Activated T-helper 17 cell treated with anti-CD3 and anti-CD28 coated beads, Interleukin-2, amount 50 U/mL, for 72 hours (primary cell): ENCODE measurements around the gene VPS9D1. TPM values are rescaled to one million over a fixed set of nuclear protein-coding genes. Genes with fewer than 3 reads are reported as not detected.

Source experiments
- ATAC-seq: fragments of 150-1000 bp; cut with Tn5 transposase; replicated peaks from 2 replicates; pipeline ENCODE4 v1.10.0; 2021; ENCODE audit warnings: mild to moderate bottlenecking, moderate library complexity
- H3K27ac Mint-ChIP-seq: one replicate; pipeline ENCODE4 v1.8.0; 2022; ENCODE audit warnings: mixed read lengths
- H3K27me3 Mint-ChIP-seq: one replicate; pipeline ENCODE4 v1.8.0; 2022; ENCODE audit warnings: mixed read lengths
- H3K36me3 Mint-ChIP-seq: one replicate; pipeline ENCODE4 v1.8.0; 2022; ENCODE audit warnings: low read depth, mild to moderate bottlenecking, mixed read lengths
- H3K4me1 Mint-ChIP-seq: one replicate; pipeline ENCODE4 v1.8.0; 2022; ENCODE audit warnings: mixed read lengths
- H3K4me3 Mint-ChIP-seq: one replicate; pipeline ENCODE4 v1.8.0; 2022; ENCODE audit warnings: mild to moderate bottlenecking, mixed read lengths
- H3K9me3 Mint-ChIP-seq: one replicate; pipeline ENCODE4 v1.8.0; 2022; ENCODE audit warnings: mixed read lengths
- total RNA-seq, 2 donors: library from RNA; stranded (reverse); gene quantifications; one replicate each; pipeline ENCODE4 v1.2.3, GENCODE V29; 2022

The VPS9D1 gene
- total RNA-seq, 2 donors from 2014 or later, result 1.7 to 4.1 TPM

DNA sequence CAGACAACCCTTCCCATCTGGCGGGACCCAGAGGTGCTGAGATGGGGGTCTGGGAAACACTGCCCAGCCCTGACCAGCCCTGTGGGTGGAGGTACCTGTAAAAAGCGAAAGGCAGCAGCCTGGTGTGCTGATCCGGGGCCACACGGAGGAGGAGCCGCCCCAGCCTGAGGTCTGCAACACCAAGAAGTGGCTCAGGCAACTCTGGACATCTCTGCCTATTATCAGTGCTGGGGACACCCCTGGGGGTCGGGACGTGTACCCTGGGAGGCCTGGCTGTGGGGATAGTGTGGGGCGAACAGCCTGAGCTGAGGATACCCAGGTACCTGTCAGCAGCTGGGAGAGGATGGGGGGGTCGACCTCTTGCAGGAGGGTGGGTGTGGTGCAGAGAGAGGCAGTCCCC lies 18.7 kb upstream of the VPS9D1 start:
- no peaks in the 10 kb centered on the region for H3K27me3 Mint-ChIP-seq
- no peaks in the 10 kb centered on the region for H3K9me3 Mint-ChIP-seq
- no peak overlapping the region for H3K4me3 Mint-ChIP-seq
- peaks cover 9% of the 10 kb centered on the region for H3K4me1 Mint-ChIP-seq
- H3K36me3 Mint-ChIP-seq, result peaks cover 89% of the 10 kb centered on the region
- no peak for ATAC-seq
- no peak overlapping the region for H3K27ac Mint-ChIP-seq

DNA sequence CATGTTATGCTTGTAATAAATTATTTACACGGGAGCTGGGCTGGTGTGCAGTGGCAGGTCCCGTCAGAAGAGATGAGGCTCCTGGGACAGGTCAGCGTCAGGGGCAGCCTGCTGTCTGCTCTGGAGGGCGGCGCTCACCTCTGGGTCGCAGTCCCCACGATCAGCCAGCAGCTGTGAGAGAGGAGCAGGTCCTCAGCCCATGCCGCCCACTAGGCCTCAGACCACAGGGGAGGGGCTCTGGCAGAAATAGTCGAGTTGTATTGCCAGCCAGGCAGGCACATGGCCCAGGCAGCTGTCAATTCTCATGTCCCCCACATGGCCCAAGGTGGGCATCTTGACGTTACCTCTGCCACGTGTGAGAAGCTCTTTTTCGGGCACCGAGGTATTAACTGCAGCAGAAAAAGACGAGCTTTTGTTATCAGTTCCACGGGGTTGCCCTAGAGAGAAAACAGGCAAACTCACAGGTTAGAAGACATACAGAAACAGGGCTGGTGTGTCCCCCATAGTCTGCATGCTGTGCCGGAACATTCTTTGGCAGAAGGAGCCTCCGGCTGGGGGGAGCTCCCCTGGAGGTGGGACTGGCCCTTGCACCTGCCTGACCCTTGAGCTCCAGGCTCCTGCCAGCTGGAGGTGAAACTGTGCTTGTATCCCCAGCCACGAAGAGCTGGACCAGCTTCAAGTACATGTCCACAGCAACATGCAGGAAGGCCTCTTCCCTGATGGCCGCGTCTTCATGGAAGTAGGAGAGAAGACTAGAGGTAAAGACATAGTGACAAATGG lies 18.0 kb upstream of the VPS9D1 start:
- peaks cover 9% of the 10 kb centered on the region for H3K4me1 Mint-ChIP-seq
- H3K4me3 Mint-ChIP-seq, result no peak overlapping the region
- no peaks in the 10 kb centered on the region for H3K9me3 Mint-ChIP-seq
- H3K27me3 Mint-ChIP-seq, result no peaks in the 10 kb centered on the region
- H3K27ac Mint-ChIP-seq, result no peak overlapping the region
- H3K36me3 Mint-ChIP-seq, result peaks cover 90% of the 10 kb centered on the region
- no peak for ATAC-seq

DNA sequence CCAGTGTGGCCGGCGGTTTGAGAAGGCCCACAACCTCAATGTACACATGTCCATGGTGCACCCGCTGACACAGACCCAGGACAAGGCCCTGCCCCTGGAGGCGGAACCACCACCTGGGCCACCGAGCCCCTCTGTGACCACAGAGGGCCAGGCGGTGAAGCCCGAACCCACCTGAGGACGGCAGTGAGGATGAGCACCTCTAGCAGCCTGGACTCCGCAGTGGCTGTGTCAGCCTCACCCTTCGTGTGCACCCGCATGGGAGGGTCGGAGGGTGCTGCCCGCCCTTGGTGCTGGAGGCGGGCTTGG lies 17.3 kb upstream of the VPS9D1 start:
- H3K27ac Mint-ChIP-seq, result no peak overlapping the region
- H3K4me3 Mint-ChIP-seq, result no peak overlapping the region
- ATAC-seq, result no peak
- H3K9me3 Mint-ChIP-seq, result no peaks in the 10 kb centered on the region
- no peaks in the 10 kb centered on the region for H3K27me3 Mint-ChIP-seq
- peaks cover 93% of the 10 kb centered on the region for H3K36me3 Mint-ChIP-seq
- peaks cover 5% of the 10 kb centered on the region for H3K4me1 Mint-ChIP-seq

DNA sequence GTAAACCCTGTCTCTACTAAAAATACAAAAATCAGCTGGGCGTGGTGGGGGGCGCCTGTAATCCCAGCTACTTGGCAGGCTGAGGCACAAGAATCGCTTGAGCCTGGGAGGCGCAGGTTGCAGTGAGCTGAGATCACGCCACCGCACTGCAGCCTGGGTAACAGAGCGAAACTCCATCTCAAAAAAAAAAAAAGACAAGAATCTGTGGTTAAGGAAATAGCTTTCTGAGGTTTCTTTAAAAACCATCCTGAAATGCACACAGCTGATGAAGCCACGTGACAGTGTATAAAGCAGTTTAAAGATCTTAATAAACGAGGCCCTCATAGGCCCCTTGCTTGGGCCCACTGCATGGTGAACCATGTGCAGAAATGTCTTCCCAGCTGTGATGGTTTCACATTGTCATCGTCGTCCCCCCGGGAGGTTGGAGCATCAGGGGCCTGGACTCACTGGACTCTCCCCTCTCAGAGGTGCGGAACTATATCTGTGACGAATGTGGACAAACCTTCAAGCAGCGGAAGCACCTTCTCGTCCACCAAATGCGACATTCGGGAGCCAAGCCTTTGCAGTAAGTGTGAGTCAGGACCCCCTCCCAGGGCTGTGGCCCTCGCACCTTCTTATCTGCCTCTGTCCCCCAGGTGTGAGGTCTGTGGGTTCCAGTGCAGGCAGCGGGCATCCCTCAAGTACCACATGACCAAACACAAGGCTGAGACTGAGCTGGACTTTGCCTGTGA lies 16.8 kb upstream of the VPS9D1 start:
- Mint-ChIP-seq H3K9me3 (no peaks in the 10 kb centered on the region), H3K4me1 (peaks cover 5% of the 10 kb centered on the region), H3K4me3 (no peak overlapping the region), H3K27me3 (no peaks in the 10 kb centered on the region), H3K36me3 (peaks cover 93% of the 10 kb centered on the region), H3K27ac (peak overlapping the region; percentile 61)
- peak; percentile 76 for ATAC-seq

DNA sequence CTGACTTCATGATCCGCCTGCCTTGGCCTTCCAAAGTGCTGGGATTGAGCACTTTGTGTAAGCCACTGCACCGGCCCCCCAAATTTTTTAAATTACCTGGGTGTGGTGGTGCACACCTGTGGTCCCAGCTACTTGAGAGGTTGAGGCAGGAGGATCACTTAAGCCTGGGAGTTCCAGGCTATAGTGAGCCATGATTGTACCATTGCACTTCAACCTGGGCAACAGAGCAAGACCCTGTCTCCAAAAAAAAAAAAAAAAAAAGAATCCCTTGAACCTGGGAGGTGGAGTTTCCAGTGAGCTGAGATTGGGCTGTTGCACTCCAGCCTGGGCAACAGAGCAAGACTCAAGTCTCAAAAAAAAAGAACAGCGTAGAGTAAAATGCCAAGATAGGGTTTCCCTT lies 15.9 kb upstream of the VPS9D1 start:
- peak overlapping the region; percentile 61 for H3K27ac Mint-ChIP-seq
- ATAC-seq, result no peak
- H3K4me3 Mint-ChIP-seq, result no peak overlapping the region
- H3K27me3 Mint-ChIP-seq, result no peaks in the 10 kb centered on the region
- peaks cover 10% of the 10 kb centered on the region for H3K4me1 Mint-ChIP-seq
- H3K9me3 Mint-ChIP-seq, result no peaks in the 10 kb centered on the region
- peaks cover 100% of the 10 kb centered on the region for H3K36me3 Mint-ChIP-seq

DNA sequence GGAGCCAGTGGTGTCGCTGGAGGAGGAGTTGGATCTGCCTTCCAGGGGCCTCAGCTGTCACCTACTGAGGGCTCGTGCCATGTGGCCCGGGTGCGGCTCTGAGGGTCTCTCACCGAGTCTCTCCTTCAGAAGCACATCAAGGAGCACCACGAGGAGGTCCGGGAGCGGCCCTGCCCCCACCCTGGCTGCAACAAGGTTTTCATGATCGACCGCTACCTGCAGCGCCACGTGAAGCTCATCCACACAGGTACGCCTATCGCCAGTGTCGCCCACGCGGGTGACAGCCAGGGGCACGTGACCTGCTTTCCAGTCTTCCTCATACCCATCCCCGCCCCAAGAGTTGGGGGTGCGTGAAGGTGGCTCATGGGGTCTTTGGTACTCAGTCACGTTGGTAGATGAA lies 13.1 kb upstream of the VPS9D1 start:
- peaks cover 98% of the 10 kb centered on the region for H3K36me3 Mint-ChIP-seq
- H3K27ac Mint-ChIP-seq, result no peak overlapping the region
- H3K4me3 Mint-ChIP-seq, result no peak overlapping the region
- no peaks in the 10 kb centered on the region for H3K9me3 Mint-ChIP-seq
- H3K27me3 Mint-ChIP-seq, result no peaks in the 10 kb centered on the region
- ATAC-seq, result no peak
- peaks cover 10% of the 10 kb centered on the region for H3K4me1 Mint-ChIP-seq

DNA sequence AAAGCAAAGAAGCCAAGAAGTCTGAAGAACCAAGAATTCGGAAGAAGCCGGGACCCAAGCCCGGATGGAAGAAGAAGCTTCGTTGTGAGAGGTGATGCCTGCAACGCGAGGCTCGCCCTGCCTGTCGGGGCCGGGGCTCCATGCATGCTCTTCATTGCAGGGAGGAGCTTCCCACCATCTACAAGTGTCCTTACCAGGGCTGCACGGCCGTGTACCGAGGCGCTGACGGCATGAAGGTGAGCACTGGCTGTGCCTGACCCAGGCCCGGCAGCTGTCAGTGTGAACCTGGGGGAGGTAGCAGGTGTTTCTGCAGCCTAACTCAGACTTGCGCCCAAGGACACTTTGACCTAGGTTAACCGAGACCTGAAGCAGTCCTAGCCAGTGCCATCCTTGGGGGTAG lies 12.6 kb upstream of the VPS9D1 start:
- H3K27me3 Mint-ChIP-seq, result no peaks in the 10 kb centered on the region
- H3K27ac Mint-ChIP-seq, result no peak overlapping the region
- H3K4me3 Mint-ChIP-seq, result no peak overlapping the region
- H3K36me3 Mint-ChIP-seq, result peaks cover 98% of the 10 kb centered on the region
- no peak for ATAC-seq
- no peaks in the 10 kb centered on the region for H3K9me3 Mint-ChIP-seq
- peaks cover 10% of the 10 kb centered on the region for H3K4me1 Mint-ChIP-seq

DNA sequence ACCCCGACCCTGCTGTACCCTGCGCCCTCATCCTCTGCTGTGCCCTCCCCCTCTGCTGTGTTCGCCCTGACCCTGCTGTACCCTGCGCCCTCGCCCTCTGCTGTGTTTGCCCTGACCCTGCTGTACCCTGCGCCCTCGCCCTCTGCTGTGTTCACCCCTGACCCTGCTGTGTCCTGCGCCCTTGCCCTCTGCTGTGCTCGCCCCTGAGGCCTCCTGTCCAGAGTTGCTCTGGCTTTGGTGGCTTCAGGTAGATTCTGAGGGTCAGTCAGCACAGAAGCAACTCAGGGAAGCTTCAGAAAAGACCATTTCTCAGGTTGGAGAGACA lies 12.2 kb upstream of the VPS9D1 start:
- Mint-ChIP-seq H3K27ac (peak overlapping the region; percentile 31), H3K36me3 (peaks cover 97% of the 10 kb centered on the region), H3K4me3 (no peak overlapping the region), H3K4me1 (peaks cover 9% of the 10 kb centered on the region), H3K9me3 (no peaks in the 10 kb centered on the region), H3K27me3 (no peaks in the 10 kb centered on the region)
- no peak for ATAC-seq

DNA sequence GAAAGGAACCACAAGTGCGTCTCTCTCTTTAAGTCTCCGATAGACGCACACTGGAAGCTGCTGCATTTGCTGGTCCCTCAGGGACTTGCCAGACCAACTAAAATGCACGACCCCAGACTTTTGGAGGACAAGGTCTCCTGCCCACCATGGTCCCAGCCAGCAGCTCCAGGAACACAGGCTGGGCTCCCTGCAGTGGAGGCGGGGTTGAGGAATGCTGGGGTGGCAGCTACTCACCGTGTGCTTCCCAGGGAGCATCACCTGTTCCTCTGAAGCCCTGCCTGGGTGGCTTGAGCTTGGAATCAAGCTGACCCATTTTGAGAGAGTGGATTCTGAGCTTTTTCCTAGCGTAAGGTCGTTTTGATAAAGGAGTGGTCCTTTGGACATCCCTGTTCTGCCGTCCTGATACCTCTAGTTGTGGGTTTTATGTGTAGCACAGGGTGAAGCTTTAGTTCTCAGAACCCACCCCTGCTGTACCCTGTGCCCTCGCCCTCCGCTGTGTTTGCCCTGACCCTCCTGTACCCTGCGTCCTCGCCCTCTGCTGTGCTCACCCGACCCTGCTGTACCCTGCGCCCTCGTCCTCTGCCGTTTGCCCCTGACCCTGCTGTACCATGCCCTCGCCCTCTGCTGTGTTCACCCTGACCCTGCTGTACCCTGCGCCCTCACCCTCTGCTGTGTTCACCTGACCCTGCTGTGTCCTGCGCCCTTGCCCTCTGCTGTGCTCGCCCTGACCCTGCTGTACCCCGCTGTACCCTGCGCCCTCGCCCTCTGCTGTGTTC lies 11.6 kb upstream of the VPS9D1 start:
- no peak for ATAC-seq
- Mint-ChIP-seq H3K9me3 (no peaks in the 10 kb centered on the region), H3K4me1 (peaks cover 5% of the 10 kb centered on the region), H3K27me3 (no peaks in the 10 kb centered on the region), H3K27ac (peak overlapping the region; percentile 31), H3K4me3 (no peak overlapping the region), H3K36me3 (peaks cover 97% of the 10 kb centered on the region)

DNA sequence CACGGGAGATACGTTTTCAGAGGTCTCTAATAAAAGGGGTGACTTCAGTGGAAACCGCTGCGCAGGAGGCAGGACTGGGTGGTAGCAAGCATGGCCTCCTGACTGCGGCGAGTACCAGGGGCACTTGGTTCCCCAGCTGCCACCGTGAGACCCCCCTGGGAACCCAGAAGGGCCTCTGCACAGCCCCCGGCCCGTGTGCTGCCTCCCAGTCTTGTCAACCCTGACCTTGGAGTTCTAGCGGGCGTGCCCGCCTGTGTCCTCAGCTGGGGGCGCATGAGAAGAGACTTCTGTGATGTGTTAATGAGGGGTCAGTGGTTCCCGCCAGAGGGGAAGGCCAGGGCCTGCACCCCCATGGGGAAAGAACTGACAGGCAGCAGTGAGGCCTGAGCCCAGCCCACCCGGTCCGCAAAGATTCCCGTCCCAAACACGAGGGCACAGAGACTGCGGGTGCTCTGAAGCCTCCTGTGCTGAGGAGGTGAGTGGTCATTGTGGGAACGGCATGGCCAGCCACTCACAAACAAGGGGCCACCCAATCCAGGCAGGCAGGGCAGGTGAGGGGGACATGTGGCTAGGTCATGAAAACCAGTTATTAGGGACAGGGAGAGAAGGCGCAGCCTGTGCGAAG lies 10.0 kb upstream of the VPS9D1 start:
- no peak for ATAC-seq
- H3K27ac Mint-ChIP-seq, result no peak overlapping the region
- H3K4me1 Mint-ChIP-seq, result peaks cover 5% of the 10 kb centered on the region
- H3K27me3 Mint-ChIP-seq, result no peaks in the 10 kb centered on the region
- H3K36me3 Mint-ChIP-seq, result peaks cover 88% of the 10 kb centered on the region
- H3K9me3 Mint-ChIP-seq, result no peaks in the 10 kb centered on the region
- H3K4me3 Mint-ChIP-seq, result no peak overlapping the region

DNA sequence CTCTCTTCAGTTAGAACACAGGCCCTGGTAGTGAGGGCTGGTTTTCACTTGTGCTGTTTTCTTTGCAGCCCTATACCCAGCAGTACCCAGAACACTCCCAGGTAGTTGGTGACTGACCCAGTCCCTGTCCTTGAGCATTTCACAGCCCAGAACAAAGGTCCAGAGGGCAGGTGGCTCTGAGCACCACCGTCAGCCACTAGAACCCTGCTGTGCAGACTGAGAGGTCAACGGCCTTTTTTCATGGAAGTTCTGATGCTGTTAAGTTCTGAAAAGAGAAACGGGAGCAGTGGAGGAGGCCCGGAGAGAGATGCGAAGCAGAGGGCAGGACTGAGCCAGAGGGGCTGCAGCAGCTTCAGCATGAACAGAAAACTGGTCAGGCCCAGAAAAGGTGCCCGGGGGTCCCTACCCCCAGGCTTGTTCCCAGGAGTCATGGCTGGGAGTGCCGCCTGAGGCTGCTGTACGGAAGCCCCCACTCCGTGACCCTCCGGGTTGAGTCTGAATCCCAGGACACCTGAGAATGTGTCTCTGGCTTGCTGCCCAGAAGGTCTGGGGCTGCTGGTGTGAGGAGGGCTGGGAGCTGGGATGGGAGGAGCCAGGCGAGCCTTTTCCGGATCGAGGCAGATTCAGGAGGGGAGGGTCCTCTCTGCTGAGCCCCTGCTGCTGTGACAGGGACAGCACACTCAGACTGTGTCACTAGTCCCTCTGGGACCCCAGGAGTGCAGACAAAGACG lies 9.3 kb upstream of the VPS9D1 start:
- peak overlapping the region; percentile 71 for H3K27ac Mint-ChIP-seq
- no peak for ATAC-seq
- no peak overlapping the region for H3K4me3 Mint-ChIP-seq
- no peaks in the 10 kb centered on the region for H3K9me3 Mint-ChIP-seq
- H3K36me3 Mint-ChIP-seq, result peaks cover 81% of the 10 kb centered on the region
- no peaks in the 10 kb centered on the region for H3K27me3 Mint-ChIP-seq
- peaks cover 5% of the 10 kb centered on the region for H3K4me1 Mint-ChIP-seq

DNA sequence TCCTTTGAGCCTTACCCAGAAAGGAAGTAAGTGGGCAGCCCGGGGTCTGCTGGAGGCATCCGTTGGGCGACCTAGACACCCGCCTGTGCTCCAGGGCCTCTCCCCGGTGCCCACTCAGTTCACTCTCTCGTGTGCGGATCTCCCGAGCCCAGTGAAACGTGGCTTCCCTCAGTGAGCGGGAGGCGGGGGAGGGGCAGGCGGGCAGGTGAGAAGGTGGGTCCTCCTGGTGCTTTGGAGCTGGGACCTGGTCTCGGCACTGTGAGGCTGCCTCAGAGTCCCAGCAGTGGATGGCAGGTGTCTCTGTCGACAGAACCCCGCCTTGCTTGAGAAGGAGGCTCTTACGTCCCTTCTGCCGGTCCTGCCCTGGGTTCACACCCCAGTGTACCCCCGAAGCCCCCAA lies 8.6 kb upstream of the VPS9D1 start:
- H3K9me3 Mint-ChIP-seq, result no peaks in the 10 kb centered on the region
- H3K27ac Mint-ChIP-seq, result no peak overlapping the region
- peaks cover 5% of the 10 kb centered on the region for H3K4me1 Mint-ChIP-seq
- no peak for ATAC-seq
- H3K4me3 Mint-ChIP-seq, result no peak overlapping the region
- peaks cover 81% of the 10 kb centered on the region for H3K36me3 Mint-ChIP-seq
- H3K27me3 Mint-ChIP-seq, result no peaks in the 10 kb centered on the region

DNA sequence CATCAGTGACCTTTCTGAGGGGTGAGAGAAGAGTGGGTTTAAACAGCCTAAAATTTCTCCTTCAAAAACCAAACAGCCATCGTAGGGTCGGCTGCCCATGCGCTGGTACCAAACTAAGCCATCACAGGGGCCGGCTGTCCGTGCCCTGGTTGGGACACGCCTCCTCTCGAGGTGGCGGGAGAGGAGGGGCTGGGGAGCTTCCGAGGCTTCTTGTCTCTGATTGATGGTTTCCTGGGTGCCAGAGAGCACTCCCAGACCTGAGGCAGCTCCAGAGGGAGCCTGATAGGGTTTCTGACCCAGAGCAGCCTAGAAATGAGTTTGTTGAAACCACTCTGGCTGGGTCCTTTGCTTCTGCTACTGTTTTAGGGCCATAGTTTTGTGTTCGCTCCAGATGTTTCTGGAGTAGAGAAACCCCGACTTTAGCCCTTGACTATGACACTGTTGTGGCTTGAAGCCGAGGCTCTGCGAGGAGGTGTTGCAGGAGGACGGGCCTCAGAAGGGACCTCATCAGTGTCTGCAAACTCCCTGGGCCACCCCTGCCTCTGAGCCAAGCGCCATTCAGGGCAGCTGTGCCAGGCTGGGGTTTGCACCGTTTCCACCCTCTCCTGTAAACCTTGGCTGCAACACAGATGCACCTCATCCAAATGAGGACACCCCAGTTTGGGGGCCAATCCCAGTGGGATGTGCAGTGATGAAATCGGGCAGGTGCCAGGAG lies 6.9 kb upstream of the VPS9D1 start:
- Mint-ChIP-seq H3K4me3 (peak overlapping the region; percentile 15), H3K27ac (peak overlapping the region; percentile 62)

More for the DNA sequence above, 6.9 kb upstream of the VPS9D1 start:
- no peak for ATAC-seq
- H3K4me1 Mint-ChIP-seq, result peaks cover 17% of the 10 kb centered on the region
- H3K27me3 Mint-ChIP-seq, result no peaks in the 10 kb centered on the region
- H3K9me3 Mint-ChIP-seq, result no peaks in the 10 kb centered on the region
- H3K36me3 Mint-ChIP-seq, result peaks cover 81% of the 10 kb centered on the region
